Stimulated activated CD4-positive, alpha-beta T cell treated with anti-CD3 and anti-CD28 coated beads, Interleukin-1b, Interleukin-23, amount 100 ng/mL, for 24 hours (primary cell): ENCODE results near the gene GPR162.

Source experiments
- DNase-seq, 4 experiments: peaks; one replicate each; pipeline ENCODE4 v3.0.0-alpha.2; 2020; ENCODE audit warnings: low read depth in 4 of 4, low spot score in 1 of 4

Gene GPR162

GRCh38 chr12:6822426-6823135 is 960 bp downstream of the GPR162 start:
- DNase-seq: no peak

DNA sequence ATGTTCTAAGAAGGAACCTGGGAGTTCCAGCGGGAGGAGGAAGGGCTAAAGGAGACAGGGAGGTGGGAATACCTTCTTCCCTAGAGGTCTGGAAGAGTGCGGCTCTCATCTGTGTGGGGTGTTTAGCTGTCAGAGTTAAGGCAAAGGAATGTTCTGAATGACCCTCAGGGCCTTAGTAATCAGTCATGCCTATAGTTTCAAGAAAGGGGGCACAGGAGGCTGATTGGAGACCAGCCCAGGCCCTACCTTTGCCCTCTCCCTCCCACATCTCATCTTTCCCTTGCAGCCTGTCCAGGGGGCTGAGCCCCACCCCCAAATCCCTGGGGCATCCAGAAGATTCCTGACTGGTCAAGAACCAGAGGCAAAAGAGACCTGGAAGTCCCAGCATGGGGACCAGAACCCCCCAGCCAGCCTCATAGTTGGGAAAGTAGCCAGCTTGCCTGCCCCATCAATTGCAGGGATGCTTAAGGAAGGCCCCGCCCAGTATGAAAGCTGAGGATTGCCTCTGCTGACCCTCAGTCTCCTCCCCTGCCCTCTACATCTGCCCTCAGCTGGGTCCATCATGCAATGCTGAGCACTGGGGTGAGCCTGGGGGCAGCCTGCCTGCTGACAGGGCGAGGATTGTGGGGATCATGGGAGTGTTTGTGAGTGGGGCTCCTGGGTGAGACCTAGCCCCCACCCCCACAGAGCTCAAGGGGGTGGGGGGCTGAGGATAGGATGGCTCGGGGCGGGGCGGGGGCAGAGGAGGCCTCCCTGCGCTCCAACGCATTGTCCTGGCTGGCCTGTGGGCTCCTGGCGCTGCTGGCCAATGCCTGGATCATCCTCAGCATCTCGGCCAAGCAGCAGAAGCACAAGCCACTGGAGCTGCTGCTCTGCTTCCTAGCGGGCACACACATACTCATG is 1.8 kb downstream of the GPR162 start:
- no peak for DNase-seq

GRCh38 chr12:6824085-6824775 is 2.6 kb downstream of the GPR162 start:
- DNase-seq: no peak

DNA sequence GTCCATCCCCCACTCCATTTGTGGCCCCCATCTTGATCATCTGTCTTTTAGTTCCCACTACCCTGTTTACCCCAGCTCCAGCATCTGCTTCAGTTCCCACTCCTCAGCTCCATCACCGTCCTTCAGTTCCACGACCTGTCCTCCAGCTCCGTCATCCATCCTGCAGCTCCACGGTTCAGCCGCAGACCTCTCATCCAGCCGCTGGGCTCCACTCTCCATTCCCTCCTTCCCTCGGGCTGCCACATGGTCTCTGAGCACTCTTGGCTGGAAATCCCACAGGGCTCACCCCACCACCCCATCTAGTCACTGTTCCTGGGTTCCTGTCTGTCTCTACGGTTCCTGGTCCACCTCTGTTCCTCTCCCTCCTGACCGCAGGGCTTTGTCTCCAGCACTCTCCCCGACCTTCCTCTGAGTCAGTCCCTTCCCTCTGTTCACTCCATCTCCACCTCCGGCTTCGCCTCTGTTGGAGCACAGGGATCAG is 3.3 kb downstream of the GPR162 start:
- DNase-seq: no peak

- peak; percentile 74 to 86 (median 77) for DNase-seq
Observed at GRCh38 chr12:6825398-6826124, 3.9 kb downstream of the GPR162 start.

- DNase-seq: no peak
Observed at GRCh38 chr12:6826125-6826733, 4.6 kb downstream of the GPR162 start.

GRCh38 chr12:6826734-6827436 is 5.3 kb downstream of the GPR162 start:
- no peak for DNase-seq

GRCh38 chr12:6827437-6827911 is 5.9 kb downstream of the GPR162 start:
- peak in 3 of 4 experiments; percentile 38 to 54 (median 46) for DNase-seq

DNA sequence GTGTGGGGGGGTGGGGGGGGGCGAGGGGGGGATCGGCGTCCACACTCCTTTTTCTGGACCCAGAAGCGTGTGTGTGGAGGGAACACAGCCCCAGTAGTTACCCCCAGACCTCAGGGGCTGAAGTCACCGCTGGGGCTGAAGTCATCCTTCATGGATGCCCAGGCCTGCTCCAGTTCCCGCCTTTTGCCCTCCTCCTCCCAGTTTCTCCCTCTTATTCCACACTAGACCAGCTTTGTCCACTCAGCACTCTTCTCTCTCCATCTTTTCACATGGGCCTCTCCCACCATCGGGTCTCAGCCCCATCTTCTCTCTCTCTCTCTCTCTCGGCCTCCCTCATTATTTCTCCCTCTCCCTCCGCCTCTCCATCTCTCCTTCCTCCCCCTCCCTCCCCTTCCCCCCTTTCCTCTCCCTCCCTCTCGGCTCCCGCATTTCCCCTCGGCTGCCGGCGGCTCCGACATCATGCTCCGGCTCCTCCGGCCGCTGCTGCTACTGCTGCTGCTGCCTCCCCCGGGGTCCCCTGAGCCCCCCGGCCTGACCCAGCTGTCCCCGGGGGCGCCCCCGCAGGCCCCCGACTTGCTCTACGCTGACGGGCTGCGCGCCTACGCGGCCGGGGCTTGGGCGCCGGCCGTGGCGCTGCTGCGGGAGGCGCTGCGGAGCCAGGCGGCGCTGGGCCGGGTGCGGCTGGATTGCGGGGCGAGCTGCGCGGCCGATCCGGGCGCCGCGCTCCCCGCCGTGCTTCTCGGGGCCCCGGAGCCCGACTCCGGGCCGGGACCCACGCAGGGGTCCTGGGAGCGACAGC is 6.6 kb downstream of the GPR162 start, which contains the start of gene P3H3:
Gene P3H3 (plus strand): TSS at position 426 of the 799 bp plus-strand sequence. CDS start 34 bp downstream, at position 460.
- no peak for DNase-seq

GRCh38 chr12:6828781-6829535 is 7.3 kb downstream of the GPR162 start:
- peak in 2 of 4 experiments; percentile 14 to 30 for DNase-seq

DNA sequence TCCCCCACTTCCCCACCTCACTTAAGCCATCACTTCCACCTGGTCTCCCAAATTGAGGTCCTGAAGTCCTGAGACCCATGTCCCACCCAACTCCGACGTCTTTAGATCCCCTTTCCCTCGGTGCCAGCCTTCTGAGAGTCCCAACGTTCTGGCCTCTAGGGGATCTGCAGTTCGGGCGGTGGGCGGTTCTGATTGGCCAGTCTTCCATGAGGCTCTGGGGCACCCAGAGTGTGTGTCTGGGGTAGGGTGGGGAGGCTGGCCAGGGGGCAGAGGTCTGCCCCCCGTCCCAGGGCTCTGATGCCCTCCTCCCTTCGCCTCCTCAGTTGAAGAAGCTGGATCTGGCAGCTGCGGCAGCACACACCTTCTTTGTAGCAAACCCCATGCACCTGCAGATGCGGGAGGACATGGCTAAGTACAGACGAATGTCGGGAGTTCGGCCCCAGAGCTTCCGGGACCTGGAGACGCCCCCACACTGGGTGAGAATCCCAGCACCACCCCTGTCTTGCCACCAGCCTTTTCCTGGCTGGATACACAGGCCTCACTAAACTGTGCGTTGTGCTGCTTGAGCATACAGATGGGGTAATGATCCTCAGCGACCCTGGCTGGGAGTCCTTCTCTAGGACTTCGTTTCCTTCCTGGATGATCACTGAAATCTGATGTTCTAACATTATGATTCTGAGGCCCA is 8.1 kb downstream of the GPR162 start:
- no peak for DNase-seq

GRCh38 chr12:6830286-6830890 is 8.8 kb downstream of the GPR162 start:
- DNase-seq: no peak

DNA sequence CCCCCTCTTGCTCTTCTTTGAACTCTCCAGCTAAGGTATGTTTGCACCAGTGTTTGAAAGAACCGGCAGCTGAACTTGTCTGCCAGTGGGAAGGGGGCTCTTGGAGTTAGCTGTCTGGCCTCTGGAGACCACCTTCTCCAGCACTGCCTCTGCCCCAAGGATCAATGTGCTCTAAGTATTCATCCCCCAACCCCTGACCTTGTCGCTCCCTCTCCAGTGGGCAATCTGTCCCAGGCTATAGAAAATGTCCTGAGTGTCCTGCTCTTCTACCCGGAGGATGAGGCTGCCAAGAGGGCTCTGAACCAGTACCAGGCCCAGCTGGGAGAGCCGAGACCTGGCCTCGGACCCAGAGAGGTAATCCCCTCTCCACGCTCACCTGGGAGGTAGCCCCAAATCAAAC is 9.4 kb downstream of the GPR162 start:
- DNase-seq: no peak

DNA sequence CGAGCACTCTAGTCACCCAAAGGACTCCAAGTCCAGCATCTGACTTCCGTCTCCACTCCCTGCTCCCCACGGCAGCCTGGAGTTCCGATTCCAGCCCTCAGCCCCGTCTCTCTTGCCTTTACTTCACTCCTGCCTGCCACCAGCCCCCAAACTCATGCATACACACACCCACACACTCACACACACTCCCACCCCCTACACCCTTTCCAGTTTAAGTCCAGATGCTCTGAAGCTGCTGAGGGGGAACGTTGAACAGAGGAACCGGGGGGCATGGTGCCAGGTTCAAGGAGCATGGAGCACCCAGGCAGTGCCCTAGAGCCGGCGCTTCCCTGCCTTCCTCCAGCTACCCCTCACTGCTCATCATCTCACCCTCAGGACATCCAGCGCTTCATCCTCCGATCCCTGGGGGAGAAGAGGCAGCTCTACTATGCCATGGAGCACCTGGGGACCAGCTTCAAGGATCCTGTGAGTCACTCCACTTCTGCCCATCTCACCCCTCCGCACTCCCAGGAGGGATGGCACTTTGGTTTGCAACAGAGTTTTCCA is 9.9 kb downstream of the GPR162 start:
- no peak for DNase-seq

GRCh38 chr12:6832125-6832524 is 10.5 kb downstream of the GPR162 start:
- no peak for DNase-seq

GRCh38 chr12:6833189-6833890 is 11.7 kb downstream of the GPR162 start:
- DNase-seq: no peak
